ENCODE data around the gene ONECUT1.

The ONECUT1 gene

GRCh38 chr15:52734329-52734728, 55.8 kb downstream of the ONECUT1 start:
- in situ Hi-C loops (cut with MboI; ENCODE audit: low sequenced_read_pairs): loop anchor here (5.0 kb wide), 1 partner anchor 482 kb away; no protein-coding TSS in a partner anchor

GRCh38 chr15:52733696-52734255, 56.4 kb downstream of the ONECUT1 start:
- in situ Hi-C loops (cut with MboI; ENCODE audit: low sequenced_read_pairs): loop anchor here (5.0 kb wide), 1 partner anchor 481 kb away; no protein-coding TSS in a partner anchor

GRCh38 chr15:52733088-52733487, 57.0 kb downstream of the ONECUT1 start:
- in situ Hi-C loops (cut with MboI; ENCODE audit: low sequenced_read_pairs): loop anchor here (5.0 kb wide), 1 partner anchor 481 kb away; no protein-coding TSS in a partner anchor

GRCh38 chr15:52732551-52732950, 57.6 kb downstream of the ONECUT1 start:
- in situ Hi-C loops (cut with MboI; ENCODE audit: low sequenced_read_pairs): loop anchor here (5.0 kb wide), 1 partner anchor 480 kb away; no protein-coding TSS in a partner anchor

GRCh38 chr15:52731732-52732470, 58.2 kb downstream of the ONECUT1 start:
- in situ Hi-C loops (cut with MboI; ENCODE audit: low sequenced_read_pairs): loop anchor here (5.0 kb wide), 1 partner anchor 480 kb away; no protein-coding TSS in a partner anchor

GRCh38 chr15:52731004-52731403, 59.1 kb downstream of the ONECUT1 start:
- in situ Hi-C loops (cut with MboI; ENCODE audit: low sequenced_read_pairs): loop anchor here (5.0 kb wide), 1 partner anchor 479 kb away; no protein-coding TSS in a partner anchor

GRCh38 chr15:52730594-52730993, 59.5 kb downstream of the ONECUT1 start:
- in situ Hi-C loops (cut with MboI; ENCODE audit: low sequenced_read_pairs): loop anchor here (5.0 kb wide), 1 partner anchor 478 kb away; no protein-coding TSS in a partner anchor

- in situ Hi-C loops (cut with MboI; ENCODE audit: low sequenced_read_pairs): loop anchor here (5.0 kb wide), 1 partner anchor 478 kb away; no protein-coding TSS in a partner anchor
These were observed 60.0 kb downstream of the ONECUT1 start for GRCh38 chr15:52730173-52730572.

GRCh38 chr15:52728899-52729298, 61.2 kb downstream of the ONECUT1 start:
- in situ Hi-C loops (cut with MboI; ENCODE audit: low sequenced_read_pairs): no loop called here

GRCh38 chr15:52727815-52728214, 62.3 kb downstream of the ONECUT1 start:
- in situ Hi-C loops (cut with MboI; ENCODE audit: low sequenced_read_pairs): no loop called here

GRCh38 chr15:52726195-52726594, 63.9 kb downstream of the ONECUT1 start:
- in situ Hi-C loops (cut with MboI; ENCODE audit: low sequenced_read_pairs): no loop called here

GRCh38 chr15:52718551-52718950, 71.6 kb downstream of the ONECUT1 start:
- in situ Hi-C loops (cut with MboI; ENCODE audit: low sequenced_read_pairs): no loop called here

GRCh38 chr15:52717924-52718323, 72.2 kb downstream of the ONECUT1 start:
- in situ Hi-C loops (cut with MboI; ENCODE audit: low sequenced_read_pairs): no loop called here

GRCh38 chr15:52717481-52717880, 72.7 kb downstream of the ONECUT1 start:
- in situ Hi-C loops (cut with MboI; ENCODE audit: low sequenced_read_pairs): no loop called here

GRCh38 chr15:52716536-52716935, 73.6 kb downstream of the ONECUT1 start:
- in situ Hi-C loops (cut with MboI; ENCODE audit: low sequenced_read_pairs): no loop called here

GRCh38 chr15:52715411-52715810, 74.7 kb downstream of the ONECUT1 start:
- in situ Hi-C loops (cut with MboI; ENCODE audit: low sequenced_read_pairs): no loop called here

GRCh38 chr15:52714968-52715367, 75.2 kb downstream of the ONECUT1 start:
- in situ Hi-C loops (cut with MboI; ENCODE audit: low sequenced_read_pairs): no loop called here

GRCh38 chr15:52710708-52711389, 79.3 kb downstream of the ONECUT1 start:
- in situ Hi-C loops (cut with MboI; ENCODE audit: low sequenced_read_pairs): no loop called here

GRCh38 chr15:52710050-52710707, 80.0 kb downstream of the ONECUT1 start:
- in situ Hi-C loops (cut with MboI; ENCODE audit: low sequenced_read_pairs): no loop called here

- in situ Hi-C loops (cut with MboI; ENCODE audit: low sequenced_read_pairs): no loop called here
These were observed 80.8 kb downstream of the ONECUT1 start for GRCh38 chr15:52709187-52709981.

All from HL-60/S4 (cell line).